NCI-H1930 (cell line): ENCODE data around the gene PLIN5.
"Not testable (repeated sequence)": the region's sequence is repeated elsewhere in the genome, so short reads cannot be mapped to it uniquely, and the experiment has no call there.

Experiments used
- DNase-seq, 2 experiments: peaks; one replicate each; lab custom pipeline; 2025; lab: John Stamatoyannopoulos, UW

PLIN5 gene

GRCh38 chr19:4568886-4569285, 33.9 kb upstream of the PLIN5 start:
- no peak for DNase-seq

GRCh38 chr19:4567584-4568071, 32.6 kb upstream of the PLIN5 start:
- peak in 1 of 2 experiments; percentile 7 for DNase-seq

DNA sequence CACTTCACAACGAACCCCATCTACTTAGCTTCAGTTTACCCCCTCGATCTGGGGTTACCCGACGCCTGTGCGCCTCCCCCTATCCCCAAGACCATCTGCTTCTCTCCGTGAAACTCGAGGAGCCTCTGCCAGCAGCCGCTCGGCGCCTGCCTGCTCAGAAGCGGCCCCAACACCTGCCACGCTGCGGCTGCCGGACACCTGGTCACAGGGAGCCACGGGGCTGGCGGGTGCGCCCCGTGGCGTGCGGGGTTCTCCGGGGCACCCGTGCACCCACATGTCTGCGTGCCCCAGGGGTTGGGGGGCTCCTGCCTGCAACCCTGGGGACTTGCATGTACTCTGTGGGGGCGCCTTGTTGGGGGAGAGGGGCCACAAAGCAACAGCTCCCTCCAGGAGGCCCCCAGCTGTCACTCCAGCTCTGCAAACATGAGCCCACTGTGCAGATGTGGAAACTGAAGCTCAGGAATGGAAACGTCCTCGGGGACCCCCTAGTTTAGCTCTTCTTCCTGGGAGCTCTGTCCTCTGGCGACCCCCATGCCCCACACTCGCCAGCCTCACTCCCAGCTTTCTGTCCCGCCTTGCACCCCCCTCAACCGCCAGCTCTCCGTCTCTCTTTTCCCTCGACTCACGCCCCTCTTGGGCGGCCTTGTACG, 31.5 kb upstream of the PLIN5 start:
- DNase-seq = no peak

GRCh38 chr19:4563562-4563961, 28.5 kb upstream of the PLIN5 start:
- not testable (repeated sequence) for DNase-seq

DNA sequence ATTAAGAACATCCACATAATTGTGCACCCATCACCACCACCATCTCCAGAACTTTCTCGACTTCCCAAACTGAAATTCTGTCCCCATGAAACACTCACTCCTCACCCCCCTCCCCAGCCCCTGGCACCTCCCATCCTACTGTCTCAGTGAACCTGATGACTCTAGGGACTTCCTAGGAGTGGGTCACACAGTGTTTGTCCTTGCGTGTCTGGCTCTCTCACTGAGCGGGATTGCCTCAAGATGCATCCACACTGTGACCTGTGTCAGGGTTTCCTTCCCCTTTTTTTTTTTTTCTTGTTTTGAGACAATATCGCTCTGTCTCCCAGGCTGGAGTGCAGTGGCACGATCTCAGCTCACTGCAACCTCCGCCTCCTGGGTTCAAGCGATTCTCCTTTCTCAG, 27.1 kb upstream of the PLIN5 start:
- not testable (repeated sequence) for DNase-seq

- DNase-seq = no peak
These were observed 24.5 kb upstream of the PLIN5 start, which contains the start of gene SEMA6B for GRCh38 chr19:4559569-4559968. TSS of gene SEMA6B (minus strand) at chr19:4559684. CDS start at chr19:4558457, 1,227 bp downstream.

- DNase-seq = peak in 1 of 2 experiments; percentile 16
These were observed 23.2 kb upstream of the PLIN5 start for GRCh38 chr19:4557971-4558941.

- DNase-seq = no peak
These were observed 22.3 kb upstream of the PLIN5 start for GRCh38 chr19:4557144-4557970.

DNA sequence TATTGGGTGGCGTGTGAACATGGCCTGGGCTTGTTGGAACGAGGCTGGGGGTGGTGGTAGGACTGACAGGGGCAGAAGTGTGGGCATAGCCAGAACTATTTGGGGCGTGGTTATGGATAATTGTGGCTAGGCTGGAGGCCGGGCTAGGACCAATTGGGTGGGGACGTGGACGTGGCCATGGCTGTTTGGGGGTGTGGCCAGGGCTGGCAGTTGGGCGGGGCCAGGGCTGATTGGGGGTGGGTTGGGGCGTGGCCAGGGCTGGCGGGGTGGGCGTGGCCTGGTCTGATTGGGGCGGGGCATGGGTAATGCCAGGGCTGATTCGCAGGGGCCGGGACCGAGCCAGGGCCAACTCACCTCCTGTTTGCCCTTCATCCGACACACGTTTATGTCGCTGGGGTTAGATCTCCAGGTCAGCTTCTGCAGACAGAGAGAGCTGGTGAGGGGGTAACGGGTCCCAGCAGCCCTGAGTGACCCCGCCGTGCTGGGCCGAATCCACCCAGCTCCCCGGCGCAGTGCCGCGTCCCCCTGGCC, 21.6 kb upstream of the PLIN5 start:
- DNase-seq = no peak

- no peak for DNase-seq
These were observed 20.9 kb upstream of the PLIN5 start for GRCh38 chr19:4555657-4556561.

DNA sequence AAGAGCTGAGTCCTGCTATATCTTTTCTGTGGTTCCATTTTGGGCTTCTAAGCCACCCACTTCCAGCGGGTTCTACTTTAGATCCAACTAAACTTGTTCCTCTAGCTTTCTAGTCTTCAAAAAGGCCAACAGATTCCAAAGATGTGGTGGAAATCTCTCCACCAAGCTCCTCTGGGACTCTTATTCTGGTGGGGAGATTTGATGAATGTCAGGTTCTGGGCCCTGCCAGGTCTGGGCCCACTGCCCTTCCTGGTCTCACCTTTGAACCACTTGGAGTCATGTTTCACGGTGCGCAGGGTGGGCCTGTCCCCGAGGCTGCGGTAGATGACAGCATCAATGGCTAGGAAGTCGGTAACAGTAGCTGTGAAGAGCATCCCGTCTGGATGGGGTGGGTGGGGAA, 19.7 kb upstream of the PLIN5 start:
- no peak for DNase-seq

- no peak for DNase-seq
These were observed 18.8 kb upstream of the PLIN5 start for GRCh38 chr19:4553775-4554174.

DNA sequence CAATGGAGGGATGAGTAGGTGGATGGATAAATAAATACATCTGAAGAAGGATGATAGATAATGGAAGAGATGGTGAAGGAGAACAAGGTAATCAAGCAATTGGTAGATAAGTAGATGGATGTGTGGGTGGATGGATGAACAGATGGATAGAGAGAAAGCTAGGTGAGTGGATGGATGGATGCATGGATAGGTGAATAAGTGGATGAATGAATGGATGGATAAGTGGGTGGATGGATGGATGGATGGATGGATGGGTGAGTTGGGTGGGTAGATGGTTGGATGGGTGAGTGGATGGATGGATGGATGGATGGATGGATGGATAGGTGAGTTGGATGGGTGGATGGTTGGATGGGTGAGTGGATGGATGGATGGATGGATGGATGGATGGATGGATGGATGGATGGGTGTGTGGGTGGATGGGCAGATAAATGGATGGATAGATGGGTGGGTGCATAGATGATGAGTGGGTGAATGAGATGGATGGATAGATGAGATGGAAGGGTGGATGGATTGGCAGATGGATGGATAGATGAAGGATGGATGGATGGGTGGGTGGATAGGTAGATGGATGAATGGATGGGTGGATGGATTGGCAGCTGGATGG, 18.2 kb upstream of the PLIN5 start:
- no peak for DNase-seq

GRCh38 chr19:4552525-4552819, 17.4 kb upstream of the PLIN5 start:
- no peak for DNase-seq

GRCh38 chr19:4550479-4551050, 15.5 kb upstream of the PLIN5 start:
- DNase-seq = no peak

GRCh38 chr19:4550018-4550417, 15.0 kb upstream of the PLIN5 start:
- DNase-seq = no peak

GRCh38 chr19:4548238-4548584, 13.2 kb upstream of the PLIN5 start:
- DNase-seq = no peak

GRCh38 chr19:4547303-4548237, 12.5 kb upstream of the PLIN5 start:
- DNase-seq = no peak
